ENCODE measurements around the gene KRTAP1-5.
"Not testable (repeated sequence)": the region's sequence is repeated elsewhere in the genome, so short reads cannot be mapped to it uniquely, and the experiment has no call there.

The KRTAP1-5 gene

GRCh38 chr17:41065829-41066624 lies 39.0 kb upstream of the KRTAP1-5 start, which contains the start of gene KRTAP2-4:
Gene KRTAP2-4, minus strand, starts transcription at chr17:41065879. Its CDS starts 34 bp downstream, at chr17:41065845.
- no peak within 1 kb of the TSS for H3K4me3 ChIP-seq (ENCODE audit: low read depth, low read length)
- no peak for TF ChIP-seq CTCF (IDR thresholded peaks at IDR 0.05; ENCODE audit: insufficient read depth, low read depth, low read length, missing control alignments)
- DNase-seq (ENCODE audit: low read depth), result no peak

GRCh38 chr17:41065016-41065689 lies 38.1 kb upstream of the KRTAP1-5 start:
- not testable (repeated sequence) for DNase-seq (ENCODE audit: low read depth); H3K4me3 ChIP-seq (ENCODE audit: low read depth, low read length)

GRCh38 chr17:41064301-41064700 lies 37.3 kb upstream of the KRTAP1-5 start:
- no peak for TF ChIP-seq CTCF (IDR thresholded peaks at IDR 0.05; ENCODE audit: insufficient read depth, low read depth, low read length, missing control alignments)
- no peak for DNase-seq (ENCODE audit: low read depth)
- H3K4me3 ChIP-seq (ENCODE audit: low read depth, low read length), result no peak overlapping the region

- TF ChIP-seq CTCF (IDR thresholded peaks at IDR 0.05; ENCODE audit: insufficient read depth, low read depth, low read length, missing control alignments), result no peak
- DNase-seq (ENCODE audit: low read depth), result no peak
- no peak overlapping the region for H3K4me3 ChIP-seq (ENCODE audit: low read depth, low read length)
Observed at GRCh38 chr17:41063449-41063848, 36.4 kb upstream of the KRTAP1-5 start.

- H3K4me3 ChIP-seq (ENCODE audit: low read depth, low read length), result no peak overlapping the region
- TF ChIP-seq CTCF (IDR thresholded peaks at IDR 0.05; ENCODE audit: insufficient read depth, low read depth, low read length, missing control alignments), result no peak
- DNase-seq (ENCODE audit: low read depth), result no peak
Observed at GRCh38 chr17:41061964-41062363, 35.0 kb upstream of the KRTAP1-5 start.

GRCh38 chr17:41060052-41060604 lies 33.1 kb upstream of the KRTAP1-5 start, which contains the start of gene KRTAP2-3:
Gene KRTAP2-3, minus strand, starts transcription at chr17:41060114. Its CDS starts 64 bp downstream, at chr17:41060050.
- no peak for DNase-seq (ENCODE audit: low read depth)
- TF ChIP-seq CTCF (IDR thresholded peaks at IDR 0.05; ENCODE audit: insufficient read depth, low read depth, low read length, missing control alignments), result no peak
- no peak within 1 kb of the TSS for H3K4me3 ChIP-seq (ENCODE audit: low read depth, low read length)

GRCh38 chr17:41059276-41060051 lies 32.5 kb upstream of the KRTAP1-5 start:
- DNase-seq (ENCODE audit: low read depth); H3K4me3 ChIP-seq (ENCODE audit: low read depth, low read length): not testable (repeated sequence)

Measured in GM12865 (cell line).